Astrocyte (in vitro differentiated cells and primary cell): Measurements from ENCODE around the gene SUN2. TPM values are rescaled to one million over a fixed set of nuclear protein-coding genes. Genes with fewer than 3 reads are reported as not detected.

Experiments
- DNase-seq: peaks from one replicate; pipeline ENCODE4 v3.0.0-alpha.2; 2010; ENCODE audit warnings: low read depth
- FAIRE-seq: peaks from 2 replicates; lab custom pipeline; 2011; peaks lifted over from hg19 to GRCh38; lab: Jason Lieb, UNC
- H2AFZ ChIP-seq: 2 replicates; pipeline ENCODE4 v1.6.0; 2012; ENCODE audit warnings: low read depth, low read length, inconsistent platforms
- H3K27ac ChIP-seq: 2 replicates; pipeline ENCODE4 v1.5.1; 2011; ENCODE audit warnings: low read depth, low read length, inconsistent platforms
- H3K27me3 ChIP-seq: 2 replicates; pipeline ENCODE4 v1.6.0; 2011; ENCODE audit warnings: low read length, inconsistent platforms; ENCODE audit not compliant: insufficient read depth
- H3K36me3 ChIP-seq: 2 replicates; pipeline ENCODE4 v1.5.1; 2011; ENCODE audit warnings: low read length, inconsistent platforms; ENCODE audit not compliant: insufficient read depth
- H3K4me1 ChIP-seq: 2 replicates; pipeline ENCODE4 v1.5.1; 2011; ENCODE audit warnings: low read length, inconsistent platforms; ENCODE audit not compliant: insufficient read depth
- H3K4me2 ChIP-seq: 2 replicates; pipeline ENCODE4 v1.6.0; 2012; ENCODE audit warnings: low read length, inconsistent platforms
- H3K4me3 ChIP-seq: 2 replicates; pipeline ENCODE4 v1.5.1; 2011; ENCODE audit warnings: low read depth, mild to moderate bottlenecking, low read length, inconsistent platforms; ENCODE audit not compliant: insufficient read depth
- H3K79me2 ChIP-seq: 2 replicates; pipeline ENCODE4 v1.6.0; 2012; ENCODE audit warnings: mild to moderate bottlenecking, low read length, inconsistent platforms; ENCODE audit not compliant: insufficient read depth
- H3K9ac ChIP-seq: 2 replicates; pipeline ENCODE4 v1.6.0; 2012; ENCODE audit warnings: mild to moderate bottlenecking, low read length, inconsistent platforms
- H3K9me3 ChIP-seq: 2 replicates; pipeline ENCODE4 v1.5.1; 2012; ENCODE audit warnings: low read depth, mild to moderate bottlenecking, low read length, inconsistent platforms; ENCODE audit not compliant: insufficient read depth
- H4K20me1 ChIP-seq: 2 replicates; pipeline ENCODE4 v1.6.0; 2012; ENCODE audit warnings: low read length, inconsistent platforms; ENCODE audit not compliant: insufficient read depth
- H3K27ac Mint-ChIP-seq: one replicate; pipeline ENCODE4 v1.8.0; 2021; ENCODE audit warnings: mild to moderate bottlenecking, mixed read lengths; ENCODE audit not compliant: unreplicated experiment
- H3K27me3 Mint-ChIP-seq: one replicate; pipeline ENCODE4 v1.8.0; 2021; ENCODE audit warnings: low read depth, mixed read lengths; ENCODE audit not compliant: unreplicated experiment
- H3K36me3 Mint-ChIP-seq: one replicate; pipeline ENCODE4 v1.8.0; 2021; ENCODE audit warnings: low read depth, mixed read lengths; ENCODE audit not compliant: unreplicated experiment
- H3K4me1 Mint-ChIP-seq: one replicate; pipeline ENCODE4 v1.8.0; 2021; ENCODE audit warnings: low read depth, mixed read lengths; ENCODE audit not compliant: unreplicated experiment
- H3K4me3 Mint-ChIP-seq: one replicate; pipeline ENCODE4 v1.8.0; 2021; ENCODE audit warnings: mild to moderate bottlenecking, moderate library complexity, mixed read lengths; ENCODE audit not compliant: unreplicated experiment
- H3K9me3 Mint-ChIP-seq: one replicate; pipeline ENCODE4 v1.8.0; 2021; ENCODE audit warnings: mild to moderate bottlenecking, mixed read lengths; ENCODE audit not compliant: unreplicated experiment
- EZH2 ChIP-seq: IDR thresholded peaks from 2 replicates; pipeline ENCODE4 v1.6.1; 2012; ENCODE audit warnings: mild to moderate bottlenecking, low read length, inconsistent platforms; ENCODE audit not compliant: insufficient read depth
- total RNA-seq: library from RNA; stranded (reverse); gene quantifications from 2 replicates; pipeline ENCODE4 v1.2.1, GENCODE V29; 2021
- TF ChIP-seq, protein P1 (sequence below): IDR thresholded peaks from 2 replicates; pipeline ENCODE4 v1.5.1; 2011; ENCODE audit warnings: low read depth, mild to moderate bottlenecking, inconsistent platforms, low read length, moderate library complexity; ENCODE audit not compliant: insufficient read depth

SUN2 gene
- total RNA-seq, 1 donor from 2014 or later, result 46.5 TPM

DNA sequence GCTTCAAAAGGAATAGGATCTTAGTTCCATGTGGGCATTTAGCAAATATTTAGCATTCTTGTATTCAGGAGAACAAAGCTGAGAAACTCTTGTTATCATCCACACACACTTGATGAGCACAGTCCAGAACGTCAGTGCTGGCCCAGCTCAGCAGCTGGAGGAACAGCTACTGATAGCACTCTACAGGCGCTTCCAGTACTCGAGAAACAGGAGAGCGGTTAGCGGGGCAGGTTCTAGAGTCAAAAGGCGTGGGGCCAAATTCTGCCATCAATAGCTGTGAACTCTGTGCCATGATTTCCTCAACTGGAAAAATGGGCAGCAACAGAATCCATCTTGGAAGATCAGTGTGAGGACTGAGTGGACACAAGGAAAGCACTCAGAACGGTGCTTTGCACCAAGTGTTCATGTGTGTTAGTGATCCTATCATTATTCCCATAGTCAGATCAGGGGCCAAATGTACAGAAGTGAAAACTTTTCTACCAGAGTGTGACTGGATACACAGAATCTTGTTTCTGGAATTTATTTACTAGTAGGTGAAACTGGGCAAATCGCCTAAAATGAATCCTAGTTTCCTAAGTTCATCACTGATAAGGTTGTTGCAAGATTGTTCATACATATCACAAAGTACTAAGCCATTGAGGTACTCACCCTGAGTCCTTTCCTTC is 58.2 kb downstream of the SUN2 start:
- Histone ChIP-seq H3K79me2 (peaks cover 70% of the 10 kb centered on the region), H3K27me3 (no peaks in the 10 kb centered on the region), H3K4me1 (peaks cover 42% of the 10 kb centered on the region), H2AFZ (no peak overlapping the region), H3K4me2 (peak overlapping the region; percentile 96), H3K4me3 (peak overlapping the region; percentile 76), H4K20me1 (peaks cover 45% of the 10 kb centered on the region), H3K36me3 (peaks cover 4% of the 10 kb centered on the region), H3K27ac (peak overlapping the region; percentile 92), H3K9me3 (no peaks in the 10 kb centered on the region), H3K9ac (peak overlapping the region; percentile 79)
- Mint-ChIP-seq H3K36me3 (peaks cover 12% of the 10 kb centered on the region), H3K27ac (peak overlapping the region; percentile 85), H3K4me3 (peak overlapping the region; percentile 97), H3K27me3 (no peaks in the 10 kb centered on the region), H3K4me1 (peaks cover 34% of the 10 kb centered on the region), H3K9me3 (no peaks in the 10 kb centered on the region)
- FAIRE-seq, result no peak
- DNase-seq, result peak; percentile 69
- TF ChIP-seq EZH2, result no peak
- TF ChIP-seq, protein P1, sequence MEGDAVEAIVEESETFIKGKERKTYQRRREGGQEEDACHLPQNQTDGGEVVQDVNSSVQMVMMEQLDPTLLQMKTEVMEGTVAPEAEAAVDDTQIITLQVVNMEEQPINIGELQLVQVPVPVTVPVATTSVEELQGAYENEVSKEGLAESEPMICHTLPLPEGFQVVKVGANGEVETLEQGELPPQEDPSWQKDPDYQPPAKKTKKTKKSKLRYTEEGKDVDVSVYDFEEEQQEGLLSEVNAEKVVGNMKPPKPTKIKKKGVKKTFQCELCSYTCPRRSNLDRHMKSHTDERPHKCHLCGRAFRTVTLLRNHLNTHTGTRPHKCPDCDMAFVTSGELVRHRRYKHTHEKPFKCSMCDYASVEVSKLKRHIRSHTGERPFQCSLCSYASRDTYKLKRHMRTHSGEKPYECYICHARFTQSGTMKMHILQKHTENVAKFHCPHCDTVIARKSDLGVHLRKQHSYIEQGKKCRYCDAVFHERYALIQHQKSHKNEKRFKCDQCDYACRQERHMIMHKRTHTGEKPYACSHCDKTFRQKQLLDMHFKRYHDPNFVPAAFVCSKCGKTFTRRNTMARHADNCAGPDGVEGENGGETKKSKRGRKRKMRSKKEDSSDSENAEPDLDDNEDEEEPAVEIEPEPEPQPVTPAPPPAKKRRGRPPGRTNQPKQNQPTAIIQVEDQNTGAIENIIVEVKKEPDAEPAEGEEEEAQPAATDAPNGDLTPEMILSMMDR, result no peak

DNA sequence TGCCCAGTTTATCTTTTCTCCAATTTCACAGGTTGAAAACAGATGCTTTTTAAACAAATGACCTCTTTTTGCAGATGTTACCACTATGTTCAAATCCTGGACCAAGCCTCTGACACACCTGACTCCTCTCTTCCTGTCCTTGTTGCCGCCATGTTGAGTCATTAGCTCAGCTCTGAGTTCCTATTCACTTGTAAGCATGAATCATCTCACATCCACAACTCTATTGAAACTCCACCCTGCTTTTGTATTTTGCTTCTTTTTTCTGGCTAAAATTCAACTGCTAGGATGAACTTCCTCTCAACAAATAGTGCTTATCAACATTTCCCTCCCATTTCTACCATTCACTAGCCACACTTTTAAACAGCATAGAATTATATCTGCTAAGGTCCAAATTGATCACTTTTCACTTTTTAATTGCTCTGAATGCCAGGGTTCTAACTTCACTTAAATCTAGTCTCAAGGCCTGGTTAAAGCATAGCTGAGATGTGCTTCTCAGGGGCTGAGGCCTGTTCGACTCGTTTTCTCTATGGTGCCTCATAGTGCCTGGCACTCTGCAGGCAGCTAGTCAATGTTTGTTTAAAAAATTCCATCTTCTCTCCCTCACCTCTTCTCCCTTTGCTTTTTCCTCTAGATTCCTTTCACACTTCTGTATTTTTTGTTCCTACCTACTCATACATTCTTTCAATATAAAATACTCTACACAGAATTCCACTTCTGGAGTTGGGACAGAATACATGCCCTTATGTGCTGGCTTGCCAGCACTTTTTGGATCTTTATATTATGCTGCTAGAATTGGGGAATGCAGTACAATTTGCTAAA is 59.0 kb downstream of the SUN2 start:
- FAIRE-seq (peak; percentile 71), DNase-seq (peak; percentile 88)
- H3K27me3 ChIP-seq, result no peaks in the 10 kb centered on the region
- Mint-ChIP-seq H3K36me3 (peaks cover 12% of the 10 kb centered on the region), H3K27ac (peak overlapping the region; percentile 85), H3K9me3 (no peaks in the 10 kb centered on the region), H3K4me1 (peaks cover 34% of the 10 kb centered on the region), H3K27me3 (no peaks in the 10 kb centered on the region), H3K4me3 (peak overlapping the region; percentile 97)
- H3K9ac ChIP-seq, result peak overlapping the region; percentile 79
- H3K79me2 ChIP-seq, result peaks cover 76% of the 10 kb centered on the region
- no peaks in the 10 kb centered on the region for H3K9me3 ChIP-seq
- H4K20me1 ChIP-seq, result peaks cover 50% of the 10 kb centered on the region
- peak overlapping the region; percentile 96 for H3K4me2 ChIP-seq
- H2AFZ ChIP-seq, result no peak overlapping the region
- peak overlapping the region; percentile 76 for H3K4me3 ChIP-seq
- H3K36me3 ChIP-seq, result peaks cover 4% of the 10 kb centered on the region
- H3K27ac ChIP-seq, result peak overlapping the region; percentile 92
- H3K4me1 ChIP-seq, result peaks cover 42% of the 10 kb centered on the region
- TF ChIP-seq EZH2, result no peak
- TF ChIP-seq, protein P1, result no peak
